Right lung (tissue), 5 donors: ENCODE results near the gene GDPD2. TPM values are rescaled to one million over a fixed set of nuclear protein-coding genes. Genes with fewer than 3 reads are reported as not detected.

Experiments used
- DNase-seq, 2 donors: peaks; one replicate each; pipeline ENCODE4 v3.0.0-alpha.2; 2013
- polyA plus RNA-seq, 5 donors: library from polyadenylated mRNA; unstranded; fragments of 120-200 nt; gene quantifications; one replicate each; pipeline versions ENCODE4 v1.2.1 to v1.2.3, GENCODE V29; 2013; ENCODE audit warnings: inconsistent platforms in 1 of 5, low replicate concordance in 1 of 5; ENCODE audit not compliant: insufficient read length in 5 of 5, insufficient read depth in 1 of 5

The GDPD2 gene
- polyA plus RNA-seq, 5 donors: 0.13 to 0.21 (median 0.14) TPM

- DNase-seq: no peak
Observed at GRCh38 chrX:70437921-70438665, 15.0 kb downstream of the GDPD2 start.

- DNase-seq: no peak
Observed at GRCh38 chrX:70439016-70439415, 15.9 kb downstream of the GDPD2 start.

- DNase-seq: no peak
Observed at GRCh38 chrX:70442224-70442623, 19.1 kb downstream of the GDPD2 start.

- DNase-seq: no peak
Observed at GRCh38 chrX:70444326-70444945, 21.3 kb downstream of the GDPD2 start, which contains the start of gene DLG3. Gene DLG3, plus strand, starts transcription at chrX:70444835. Its CDS starts 367 bp downstream, at chrX:70445202.

- no peak for DNase-seq
Observed at GRCh38 chrX:70444946-70445656, 22.0 kb downstream of the GDPD2 start.

- no peak for DNase-seq
Observed at GRCh38 chrX:70445951-70446350, 22.8 kb downstream of the GDPD2 start.

GRCh38 chrX:70446380-70447350 is 23.6 kb downstream of the GDPD2 start:
- no peak for DNase-seq

- DNase-seq: no peak
Observed at GRCh38 chrX:70449457-70449966, 26.4 kb downstream of the GDPD2 start.

GRCh38 chrX:70452143-70452733 is 29.1 kb downstream of the GDPD2 start:
- DNase-seq: peak in 1 of 2 donors; percentile 42

GRCh38 chrX:70453024-70453618 is 30.0 kb downstream of the GDPD2 start:
- DNase-seq: no peak

GRCh38 chrX:70454441-70455365 is 31.6 kb downstream of the GDPD2 start:
- peak; percentile 75 to 78 for DNase-seq

- no peak for DNase-seq
Observed at GRCh38 chrX:70455366-70456202, 32.5 kb downstream of the GDPD2 start.

GRCh38 chrX:70456256-70456655 is 33.1 kb downstream of the GDPD2 start:
- no peak for DNase-seq

GRCh38 chrX:70461026-70461425 is 37.9 kb downstream of the GDPD2 start:
- no peak for DNase-seq

- no peak for DNase-seq
Observed at GRCh38 chrX:70464051-70464450, 40.9 kb downstream of the GDPD2 start.

- DNase-seq: no peak
Observed at GRCh38 chrX:70466968-70467367, 43.9 kb downstream of the GDPD2 start.

GRCh38 chrX:70468709-70469108 is 45.6 kb downstream of the GDPD2 start:
- DNase-seq: no peak

- DNase-seq: no peak
Observed at GRCh38 chrX:70470850-70471289, 47.8 kb downstream of the GDPD2 start.
